OCI-M2 (cell line): ENCODE results near the gene DAGLB.

ENCODE experiments used
- DNase-seq: peaks from one replicate; lab custom pipeline; 2025; ENCODE audit not compliant: unreplicated experiment; lab: John Stamatoyannopoulos, UW

The DAGLB gene

GRCh38 chr7:6432781-6433180, 15.0 kb downstream of the DAGLB start:
- no peak for DNase-seq

- DNase-seq, result no peak
Measured at GRCh38 chr7:6430974-6431373, 16.8 kb downstream of the DAGLB start.

- DNase-seq, result no peak
Measured at GRCh38 chr7:6430271-6430940, 17.3 kb downstream of the DAGLB start.

GRCh38 chr7:6425948-6426347, 21.8 kb downstream of the DAGLB start:
- no peak for DNase-seq

GRCh38 chr7:6423942-6424701, 23.6 kb downstream of the DAGLB start:
- DNase-seq, result no peak

- DNase-seq, result no peak
Measured at GRCh38 chr7:6422926-6423632, 24.7 kb downstream of the DAGLB start.

- no peak for DNase-seq
Measured at GRCh38 chr7:6422095-6422494, 25.7 kb downstream of the DAGLB start.

GRCh38 chr7:6420680-6421079, 27.1 kb downstream of the DAGLB start:
- no peak for DNase-seq

- DNase-seq, result no peak
Measured at GRCh38 chr7:6419310-6419773, 28.4 kb downstream of the DAGLB start.

GRCh38 chr7:6417408-6417807, 30.3 kb downstream of the DAGLB start:
- DNase-seq, result no peak

GRCh38 chr7:6416516-6417145, 31.1 kb downstream of the DAGLB start:
- DNase-seq, result no peak

GRCh38 chr7:6413637-6414036, 34.1 kb downstream of the DAGLB start:
- no peak for DNase-seq

GRCh38 chr7:6409944-6410693, 37.6 kb downstream of the DAGLB start:
- DNase-seq, result no peak

- DNase-seq, result no peak
Measured at GRCh38 chr7:6409091-6409490, 38.7 kb downstream of the DAGLB start.

GRCh38 chr7:6407434-6407833, 40.3 kb downstream of the DAGLB start:
- DNase-seq, result no peak

GRCh38 chr7:6406121-6406520, 41.6 kb downstream of the DAGLB start:
- DNase-seq, result no peak

- DNase-seq, result no peak
Measured at GRCh38 chr7:6403907-6404306, 43.8 kb downstream of the DAGLB start.

- DNase-seq, result no peak
Measured at GRCh38 chr7:6402741-6403140, 45.0 kb downstream of the DAGLB start.

GRCh38 chr7:6402041-6402440, 45.7 kb downstream of the DAGLB start:
- no peak for DNase-seq

- DNase-seq, result no peak
Measured at GRCh38 chr7:6401536-6401935, 46.2 kb downstream of the DAGLB start.
